Right lobe of liver (tissue), 6 donors: ENCODE results near the gene MKRN2OS. TPM values are rescaled to one million over a fixed set of nuclear protein-coding genes. Genes with fewer than 3 reads are reported as not detected.

ENCODE experiments used
- ATAC-seq, 4 donors: fragments of 200-7000 bp; cut with Tn5 transposase; one replicate each; pipeline ENCODE4 v1.9.1; 2020; ENCODE audit warnings: mild to moderate bottlenecking in 4 of 4, moderate library complexity in 4 of 4
- DNase-seq, 3 donors: peaks; one replicate each; pipeline ENCODE4 v3.0.0-alpha.2; 2020
- H3K27ac ChIP-seq, 3 donors: fragments of 200-600 bp; one replicate each; pipeline ENCODE4 v1.8.0; 2022
- H3K27me3 ChIP-seq, 2 donors: fragments of 200-600 bp; one replicate each; pipeline ENCODE4 v1.8.0; 2022
- H3K36me3 ChIP-seq, 4 donors: fragments of 200-600 bp; sonication (generic) in 1 of 4; one replicate each; pipeline versions ENCODE4 v1.5.1 to v1.8.0; 2017 to 2022; ENCODE audit warnings: control low read depth in 1 of 4
- H3K4me1 ChIP-seq, 4 donors: fragments of 200-600 bp; sonication (generic) in 1 of 4; one replicate each; pipeline versions ENCODE4 v1.5.1 to v1.8.0; 2017 to 2022; ENCODE audit warnings: control low read depth in 1 of 4
- H3K4me3 ChIP-seq, 3 donors: fragments of 200-600 bp; one replicate each; pipeline ENCODE4 v1.8.0; 2022
- H3K9me3 ChIP-seq, 4 donors: fragments of 200-600 bp; sonication (generic) in 1 of 4; one replicate each; pipeline versions ENCODE4 v1.5.1 to v1.8.0; 2017 to 2022; ENCODE audit warnings: control low read depth in 1 of 4
- POLR2A ChIP-seq: fragments of 450-650 bp; IDR thresholded peaks from one replicate; pipeline ENCODE4 v1.6.1; 2017; ENCODE audit warnings: antibody characterized with exemption, mild to moderate bottlenecking
- WGBS: methylation state at CpG from one replicate; pipeline ENCODE4 v1.1.6; 2018; ENCODE audit warnings: low coverage, low lambda C conversion rate; ENCODE audit not compliant: insufficient coverage; ENCODE audit errors: missing lambda C conversion rate; 5-methylcytosine and 5-hydroxymethylcytosine counted together
- intact Hi-C, 2 donors: fragments of 100-400 bp; cut with DNase I; formaldehyde crosslinking; loops; one replicate each; pipeline versions ENCODE4 v1.11.2 to v1.14.1; 2022
- small RNA-seq, 2 experiments: library from RNA; depleted of rRNA; stranded (forward); fragments of <200 nt; gene quantifications; one replicate each; pipeline ENCODE3, GENCODE V24; 2016
- total RNA-seq, 6 experiments: library from RNA; depleted of rRNA in 2 of 6; stranded (reverse); fragments of >200 nt in 2 of 6; fragmentation: NEBNext Ultra II Directional in 3 of 6; extraction: Animal tissue kit (Norgen Biotek cat#: 25700) in 3 of 6; gene quantifications; one replicate each; pipeline versions ENCODE4 v1.1.0 to v1.2.4, GENCODE V29; 2016 to 2023
- TF ChIP-seq, protein P1 (sequence below), 4 donors: fragments of 200-600 bp in 3 of 4; fragments of 450-650 bp in 1 of 4; IDR thresholded peaks; one replicate each; pipeline versions ENCODE4 v1.5.1 to v1.8.0; 2016 to 2022; ENCODE audit warnings: antibody characterized with exemption in 4 of 4, mild to moderate bottlenecking in 2 of 4
- donor health status: DM: no; HTN: yes; CAD: no.
- donor health status: DM: no; HTN: no; CAD: no.
- donor health status: DM: no; HTN: no; CAD: no.
- donor health status: DM: no; HTN: yes; CAD: no.
- donor health status: DM: no; HTN: yes; CAD: no.

The MKRN2OS gene
- total RNA-seq, 6 experiments from 2014 or later = 0.31 TPM; not detected in 5

DNA sequence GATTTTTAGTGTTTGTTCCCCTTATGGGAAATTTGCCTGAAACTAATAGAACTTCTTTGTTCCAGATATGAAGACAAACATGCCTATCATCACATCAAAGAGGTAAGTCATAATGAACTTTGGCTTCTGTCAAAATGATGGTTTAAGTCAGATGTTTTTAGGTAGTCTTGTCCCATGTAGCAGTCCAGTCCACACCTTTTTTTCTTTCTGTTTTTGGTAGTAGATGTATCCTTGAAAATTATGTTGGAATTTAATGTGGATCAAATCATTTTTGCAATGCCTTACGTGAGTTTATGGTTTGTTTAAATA lies 48.9 kb downstream of the MKRN2OS start:
- Histone ChIP-seq H3K36me3 (peaks cover 0 to 11% (median 2%) of the 10 kb centered on the region in 4 donors), H3K27ac (no peak overlapping the region), H3K27me3 (no peaks in the 10 kb centered on the region), H3K9me3 (no peaks in the 10 kb centered on the region), H3K4me3 (no peak overlapping the region), H3K4me1 (no peaks in the 10 kb centered on the region)
- intact Hi-C loops = no loop called here
- DNase-seq (no peak), ATAC-seq (no peak)
- 100% methylated on average over 1 of the region's 1 CpG for WGBS
- TF ChIP-seq, protein P1, sequence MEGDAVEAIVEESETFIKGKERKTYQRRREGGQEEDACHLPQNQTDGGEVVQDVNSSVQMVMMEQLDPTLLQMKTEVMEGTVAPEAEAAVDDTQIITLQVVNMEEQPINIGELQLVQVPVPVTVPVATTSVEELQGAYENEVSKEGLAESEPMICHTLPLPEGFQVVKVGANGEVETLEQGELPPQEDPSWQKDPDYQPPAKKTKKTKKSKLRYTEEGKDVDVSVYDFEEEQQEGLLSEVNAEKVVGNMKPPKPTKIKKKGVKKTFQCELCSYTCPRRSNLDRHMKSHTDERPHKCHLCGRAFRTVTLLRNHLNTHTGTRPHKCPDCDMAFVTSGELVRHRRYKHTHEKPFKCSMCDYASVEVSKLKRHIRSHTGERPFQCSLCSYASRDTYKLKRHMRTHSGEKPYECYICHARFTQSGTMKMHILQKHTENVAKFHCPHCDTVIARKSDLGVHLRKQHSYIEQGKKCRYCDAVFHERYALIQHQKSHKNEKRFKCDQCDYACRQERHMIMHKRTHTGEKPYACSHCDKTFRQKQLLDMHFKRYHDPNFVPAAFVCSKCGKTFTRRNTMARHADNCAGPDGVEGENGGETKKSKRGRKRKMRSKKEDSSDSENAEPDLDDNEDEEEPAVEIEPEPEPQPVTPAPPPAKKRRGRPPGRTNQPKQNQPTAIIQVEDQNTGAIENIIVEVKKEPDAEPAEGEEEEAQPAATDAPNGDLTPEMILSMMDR (IDR thresholded peaks at IDR 0.05) = no peak
- no peak for TF ChIP-seq POLR2A

DNA sequence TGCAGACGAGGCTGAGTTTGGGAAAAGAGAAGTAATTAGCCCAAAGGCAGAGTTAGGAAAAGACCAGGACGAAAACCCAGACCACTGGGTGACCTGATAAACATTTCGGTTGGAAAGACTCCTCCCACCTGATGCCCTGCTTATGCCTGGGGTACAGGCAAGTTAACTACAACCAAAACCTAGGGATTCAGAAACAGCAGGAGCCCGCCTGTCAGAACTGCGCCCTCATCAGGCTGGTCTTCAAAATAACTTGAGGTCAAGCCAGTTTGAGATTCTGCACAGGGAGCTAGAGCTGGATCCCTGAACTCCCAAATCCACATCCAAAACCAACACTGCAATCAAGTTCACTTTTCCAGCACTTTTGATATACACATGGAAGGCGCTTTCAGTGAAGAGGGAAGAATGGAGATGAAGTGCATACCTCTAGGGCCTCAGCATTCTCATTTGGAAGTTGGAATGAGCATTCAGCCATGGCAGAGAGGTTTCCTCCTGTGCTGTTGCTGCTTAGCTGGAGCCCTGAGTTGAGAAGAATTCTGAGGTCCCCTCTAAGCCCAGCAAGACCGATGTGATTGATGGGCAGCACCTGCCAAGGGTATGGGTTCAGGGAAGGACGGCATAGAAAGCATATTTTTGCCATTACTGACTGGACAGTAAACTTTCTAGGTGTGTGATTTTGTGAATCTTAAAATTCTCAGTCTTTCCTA lies 49.4 kb downstream of the MKRN2OS start:
- TF ChIP-seq POLR2A = no peak
- TF ChIP-seq, protein P1 (IDR thresholded peaks at IDR 0.05) = no peak
- Histone ChIP-seq H3K27ac (no peak overlapping the region), H3K9me3 (no peaks in the 10 kb centered on the region), H3K4me3 (no peak overlapping the region), H3K27me3 (no peaks in the 10 kb centered on the region), H3K36me3 (peaks cover 0 to 11% (median 2%) of the 10 kb centered on the region in 4 donors), H3K4me1 (no peaks in the 10 kb centered on the region)
- 95% methylated on average over 4 of the region's 8 CpGs for WGBS
- ATAC-seq (no peak), DNase-seq (no peak)
- intact Hi-C loops = no loop called here

DNA sequence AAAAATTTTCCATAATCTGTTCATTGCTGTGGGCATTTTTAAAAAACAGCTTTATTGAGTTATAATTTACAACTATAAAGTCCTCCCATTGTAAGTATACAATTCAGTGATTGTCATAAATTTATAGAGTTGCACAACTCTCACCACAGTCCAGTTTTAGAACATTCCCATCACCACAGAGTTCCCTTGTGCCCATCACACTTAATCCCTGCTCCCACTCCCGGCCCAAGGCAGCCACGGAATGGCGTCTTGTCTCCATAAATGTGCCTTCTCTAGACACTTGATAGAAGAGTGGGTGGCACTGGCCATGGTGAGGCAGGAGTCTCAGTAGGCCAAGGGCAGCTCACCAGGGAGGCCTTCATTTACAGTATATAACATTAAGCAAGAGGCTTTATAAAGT lies 54.8 kb downstream of the MKRN2OS start:
- Histone ChIP-seq H3K27me3 (no peaks in the 10 kb centered on the region), H3K4me1 (no peaks in the 10 kb centered on the region), H3K36me3 (peaks cover 0 to 5% (median 2%) of the 10 kb centered on the region in 4 donors), H3K4me3 (no peak overlapping the region), H3K27ac (no peak overlapping the region), H3K9me3 (no peaks in the 10 kb centered on the region)
- WGBS = 93% methylated on average over 3 of the region's 3 CpGs
- DNase-seq (no peak), ATAC-seq (no peak)
- intact Hi-C loops = no loop called here
- no peak for TF ChIP-seq POLR2A
- TF ChIP-seq, protein P1 (IDR thresholded peaks at IDR 0.05) = no peak

DNA sequence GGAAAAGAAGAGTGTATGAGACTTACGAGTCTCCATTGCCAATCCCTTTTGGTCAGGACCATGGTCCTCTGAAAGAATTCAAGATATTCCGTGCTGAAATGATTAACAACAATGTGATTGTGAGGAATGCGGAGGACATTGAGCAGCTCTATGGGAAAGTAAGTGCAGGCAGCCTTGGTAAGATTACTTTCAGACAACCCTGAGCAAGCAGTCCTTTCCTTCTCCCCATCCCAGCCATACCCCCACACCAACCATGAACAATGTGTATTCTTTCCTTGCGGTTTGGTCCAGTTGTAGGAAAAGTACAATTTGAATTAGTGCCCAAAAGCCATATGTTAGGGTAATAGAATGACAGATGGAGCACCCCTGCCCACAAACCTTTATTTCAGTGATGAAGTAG lies 55.5 kb downstream of the MKRN2OS start:
- Histone ChIP-seq H3K27me3 (no peaks in the 10 kb centered on the region), H3K36me3 (peaks cover 0 to 5% (median 2%) of the 10 kb centered on the region in 4 donors), H3K27ac (no peak overlapping the region), H3K4me3 (no peak overlapping the region), H3K9me3 (no peaks in the 10 kb centered on the region), H3K4me1 (peaks cover 0 to 6% (median 0%) of the 10 kb centered on the region in 4 donors)
- 89% methylated on average over 4 of the region's 4 CpGs for WGBS
- intact Hi-C loops = no loop called here
- DNase-seq (no peak), ATAC-seq (no peak)
- TF ChIP-seq, protein P1 (IDR thresholded peaks at IDR 0.05) = no peak
- no peak for TF ChIP-seq POLR2A

Small RNA genes within 50 kb of the gene (small RNA-seq; reads per million reads assigned to genes)
- gene RF00017 (0 reads per million in 2 experiments), gene RNA5SP123 (0.48 to 0.65 reads per million in 2 experiments), gene RNU6-377P (0 reads per million in 2 experiments)

Other genes starting within 250 kb of the MKRN2OS start
- 1 to 10 TPM; 4.7 to 9.2 (median 6.4) TPM for gene TSEN2, start 61.0 kb downstream of the MKRN2OS start, total RNA-seq
- 10 to 100 TPM in 4 of 6 experiments, 1 to 10 TPM in 2; 8.8 to 12.8 (median 10.9) TPM for gene MKRN2, start 11.6 kb upstream of the MKRN2OS start, total RNA-seq
- gene RAF1, start 118.6 kb upstream of the MKRN2OS start, total RNA-seq = 10 to 100 TPM; 55.7 to 72.8 (median 60.4) TPM
- gene TMEM40, start 213.8 kb upstream of the MKRN2OS start, total RNA-seq = 1 to 10 TPM in 1 of 6 experiments, under 1 TPM in 2, not detected in 3; 0.35 to 1.1 (median 0.51) TPM